HAP-1 (cell line): ENCODE data around the gene POLD3.
A peak's percentile ranks its signal among the peaks of the same experiment; 100 is the strongest.
"Not testable (repeated sequence)": the region's sequence is repeated elsewhere in the genome, so short reads cannot be mapped to it uniquely, and the experiment has no call there.

ENCODE experiments used
- DNase-seq, 2 experiments: peaks; one replicate each; pipeline ENCODE4 v3.0.0-alpha.2; 2016 to 2020; ENCODE audit warnings: low spot score in 2 of 2
- H3K27me3 ChIP-seq: fragments of 250-450 bp; sonication (Bioruptor Pico); 2 replicates; pipeline ENCODE4 v1.5.1; 2020; ENCODE audit warnings: low read depth, mild to moderate bottlenecking, moderate library complexity
- H3K36me3 ChIP-seq: fragments of 250-450 bp; sonication (Bioruptor Pico); replicated peaks from 2 replicates; pipeline ENCODE4 v1.5.1; 2020; ENCODE audit warnings: mild to moderate bottlenecking
- H3K4me1 ChIP-seq: fragments of 250-450 bp; sonication (Bioruptor Pico); 2 replicates; pipeline ENCODE4 v1.5.1; 2020; ENCODE audit warnings: mild to moderate bottlenecking
- H3K4me3 ChIP-seq: fragments of 250-450 bp; sonication (Bioruptor Pico); 2 replicates; pipeline ENCODE4 v1.5.1; 2020; ENCODE audit warnings: mild to moderate bottlenecking, moderate library complexity
- H3K9me3 ChIP-seq: fragments of 250-450 bp; sonication (Bioruptor Pico); 2 replicates; pipeline ENCODE4 v1.5.1; 2020; ENCODE audit warnings: mild to moderate bottlenecking, moderate library complexity
- in situ Hi-C: fragments of 300-500 bp; cut with MboI; formaldehyde crosslinking; loops from 3 replicates; pipeline ENCODE4 v1.14.3; 2020; ENCODE audit warnings: low sequenced_read_pairs, inconsistent platforms, mixed read lengths

The POLD3 gene

DNA sequence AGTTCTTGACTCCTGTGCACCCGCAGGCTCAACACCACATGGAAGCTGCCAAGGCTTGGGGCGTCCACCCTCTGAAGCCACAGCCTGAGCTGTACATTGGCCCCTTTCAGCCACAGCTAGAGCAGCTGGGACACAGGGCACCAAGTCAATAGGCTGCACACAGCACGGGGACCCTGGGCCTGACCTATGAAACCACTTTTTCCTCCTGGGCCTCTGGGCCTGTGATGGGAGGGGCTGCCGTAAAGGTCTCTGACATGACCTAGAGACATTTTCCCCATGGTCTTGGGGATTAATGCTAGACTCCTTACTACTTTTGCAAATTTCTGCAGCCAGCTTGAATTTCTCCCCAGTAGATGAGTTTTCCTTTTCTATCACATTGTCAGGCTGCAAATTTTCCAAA is 66.7 kb downstream of the POLD3 start:
- DNase-seq, H3K36me3 ChIP-seq, in situ Hi-C loops, H3K4me1 ChIP-seq, H3K4me3 ChIP-seq, H3K9me3 ChIP-seq, H3K27me3 ChIP-seq: not testable (repeated sequence)

DNA sequence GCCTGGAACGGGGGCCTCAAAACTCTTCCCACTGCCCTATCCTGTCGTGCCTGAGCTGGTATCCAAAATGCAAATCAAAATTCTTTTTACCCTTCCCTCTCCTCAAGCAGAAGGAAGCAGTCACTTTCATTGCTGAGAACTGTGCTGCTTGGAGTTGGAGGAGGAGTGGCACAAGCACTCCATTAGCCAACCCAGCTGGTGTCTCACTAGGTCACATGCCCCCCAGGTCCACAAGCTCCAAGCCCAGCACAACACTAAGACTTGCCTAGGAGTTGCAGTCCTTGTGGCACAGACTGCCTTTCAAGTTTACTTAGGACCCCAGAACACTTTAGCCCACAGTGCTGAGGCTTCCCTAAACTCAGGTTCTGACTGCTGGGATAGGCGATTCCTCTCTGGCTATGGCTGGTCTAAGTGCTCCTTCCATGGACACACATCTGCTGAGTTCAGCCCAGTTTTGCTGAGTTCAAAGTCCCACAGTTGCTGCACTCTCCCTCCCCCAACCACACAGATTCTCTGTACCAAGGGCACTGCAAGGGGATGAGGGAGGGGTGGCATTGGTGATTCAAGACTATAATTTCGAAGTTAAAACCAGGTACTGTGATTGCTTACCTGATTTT is 70.2 kb downstream of the POLD3 start:
- Histone ChIP-seq H3K36me3 (0 out of 2 replicates have a peak, but pooled peaks cover 3% of the 10 kb centered on the region), H3K27me3 (no peaks in the 10 kb centered on the region), H3K9me3 (no peaks in the 10 kb centered on the region; the same call in 1 of the 2 replicates), H3K4me1 (no peaks in the 10 kb centered on the region), H3K4me3 (no peak overlapping the region)
- in situ Hi-C loops: no loop called here
- DNase-seq: no peak

DNA sequence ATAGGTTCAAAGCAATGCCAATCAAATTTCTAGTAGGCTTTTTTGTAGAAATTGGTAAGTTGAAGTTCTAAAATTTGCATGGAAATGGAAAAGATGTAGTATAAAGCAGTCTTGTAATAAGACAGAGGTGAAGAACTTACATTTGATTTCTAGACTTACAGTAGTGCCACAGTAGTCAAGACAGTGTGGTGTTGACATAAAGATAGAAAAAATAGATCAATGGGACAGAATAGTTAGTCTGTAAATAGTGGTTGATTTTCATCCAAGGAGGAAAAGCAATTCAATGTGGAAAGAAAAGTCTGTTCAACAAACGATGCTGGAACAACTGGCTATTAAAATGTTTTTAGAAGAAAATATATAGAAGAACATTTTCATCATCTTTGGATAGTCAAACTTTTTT is 70.9 kb downstream of the POLD3 start:
- no peak overlapping the region for H3K4me3 ChIP-seq
- in situ Hi-C loops: no loop called here
- no peaks in the 10 kb centered on the region for H3K4me1 ChIP-seq
- H3K27me3 ChIP-seq: no peaks in the 10 kb centered on the region
- DNase-seq: no peak
- H3K36me3 ChIP-seq: no peaks in the 10 kb centered on the region
- no peaks in the 10 kb centered on the region; the same call in 1 of the 2 replicates for H3K9me3 ChIP-seq

DNA sequence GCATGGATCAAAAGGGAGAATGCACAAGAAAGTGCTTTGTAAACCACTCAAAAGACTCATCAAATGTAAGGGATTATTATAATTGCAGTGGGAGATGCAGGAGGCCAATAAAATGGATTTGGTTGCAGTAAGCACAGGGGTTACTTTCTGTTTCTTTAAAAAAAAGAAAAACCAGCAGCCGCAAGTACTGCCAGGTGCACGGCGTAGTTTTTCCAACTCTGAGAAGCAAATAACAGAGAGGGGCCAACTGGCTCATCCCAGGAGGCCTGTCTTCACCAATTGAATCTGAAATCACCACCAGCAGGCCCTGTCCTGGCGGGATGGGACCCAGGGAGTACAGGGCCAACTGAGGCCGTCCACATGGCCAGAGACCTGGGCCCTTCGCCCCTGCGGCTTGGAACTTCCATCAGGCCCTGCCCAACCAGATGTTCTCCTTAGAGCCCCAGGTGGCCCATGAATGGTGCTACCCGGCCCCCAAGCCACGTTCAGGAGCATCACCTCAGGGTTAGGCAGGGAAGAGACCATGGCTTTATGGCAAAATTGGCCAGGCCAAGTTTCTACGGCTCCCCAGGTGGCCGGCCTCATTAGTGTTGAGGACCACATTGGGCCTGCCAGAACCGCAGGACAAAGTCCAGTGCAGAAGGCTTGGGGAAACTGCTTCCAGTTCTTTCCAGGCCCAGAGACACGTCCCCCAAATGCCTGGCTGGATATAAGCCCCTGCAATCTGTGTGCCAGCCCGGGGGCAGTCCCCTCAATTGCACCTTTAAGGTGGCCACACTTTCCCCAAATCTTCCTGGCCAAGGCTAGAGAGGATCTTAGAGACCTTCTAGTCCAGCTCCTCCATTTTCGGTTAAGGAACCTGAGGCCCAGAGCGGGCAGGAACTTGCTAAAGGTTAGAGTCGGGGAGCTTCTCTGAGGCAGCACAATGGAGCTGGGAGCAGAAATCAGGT is 77.1 kb downstream of the POLD3 start:
- H3K4me3 ChIP-seq: no peak overlapping the region
- H3K27me3 ChIP-seq: no peaks in the 10 kb centered on the region
- no peaks in the 10 kb centered on the region for H3K36me3 ChIP-seq
- in situ Hi-C loops: no loop called here
- no peaks in the 10 kb centered on the region for H3K9me3 ChIP-seq
- 0 out of 2 replicates have a peak, but pooled peaks cover 3% of the 10 kb centered on the region for H3K4me1 ChIP-seq
- DNase-seq: no peak

DNA sequence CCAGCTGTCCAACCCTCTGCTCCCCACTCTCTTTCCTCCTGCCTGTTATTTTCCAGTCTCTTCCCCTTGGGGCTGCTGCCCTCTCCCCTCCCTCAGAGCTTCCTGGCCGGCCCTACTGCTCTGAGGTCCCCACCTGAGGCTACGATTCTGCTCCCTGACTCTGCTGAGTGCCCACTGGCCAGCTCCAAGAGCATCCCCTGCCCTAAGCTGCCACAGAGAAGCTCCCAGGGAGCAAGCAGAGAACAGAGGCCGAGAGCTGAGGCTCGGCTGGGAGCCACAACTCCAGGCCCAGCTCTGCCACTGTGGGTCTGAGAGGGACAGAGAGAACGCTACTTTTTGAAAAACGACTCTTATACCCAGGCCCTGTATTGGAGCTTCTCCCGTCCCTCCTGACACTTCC is 77.8 kb downstream of the POLD3 start:
- in situ Hi-C loops: no loop called here
- H3K4me3 ChIP-seq: no peak overlapping the region
- no peaks in the 10 kb centered on the region for H3K36me3 ChIP-seq
- H3K4me1 ChIP-seq: 0 out of 2 replicates have a peak, but pooled peaks cover 3% of the 10 kb centered on the region
- H3K27me3 ChIP-seq: no peaks in the 10 kb centered on the region
- no peak for DNase-seq
- no peaks in the 10 kb centered on the region for H3K9me3 ChIP-seq

DNA sequence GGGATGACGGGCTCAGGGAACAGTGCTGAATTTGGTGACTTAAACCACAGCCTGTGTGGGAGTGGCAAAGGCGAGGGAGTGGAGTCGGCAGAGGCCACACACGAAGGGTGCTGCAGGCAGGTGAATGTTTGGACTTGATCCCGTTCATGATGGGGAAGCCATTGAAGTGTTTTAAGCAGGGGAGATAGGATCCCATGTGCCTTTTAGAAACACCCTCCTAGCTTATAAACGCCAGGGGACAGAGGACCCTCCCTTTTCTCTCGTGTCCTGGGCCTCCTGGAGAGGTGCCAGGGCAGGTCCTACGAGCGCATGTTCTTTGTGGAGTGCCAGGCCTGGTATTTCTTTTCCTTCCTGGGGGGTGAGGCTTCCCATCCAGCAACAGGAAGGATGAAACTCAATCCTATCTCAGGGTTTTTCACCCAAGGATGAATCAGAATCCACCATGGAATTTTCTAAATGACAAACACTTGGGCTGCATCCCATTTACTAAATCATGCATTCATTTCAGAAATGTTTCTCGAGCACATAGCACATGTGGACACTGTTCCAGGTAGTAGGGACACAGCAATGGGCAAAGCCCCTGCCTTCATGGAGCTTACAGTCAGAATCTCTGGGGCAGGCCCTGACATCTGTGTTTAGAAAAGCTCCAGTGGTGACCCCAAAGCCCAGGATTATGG is 79.3 kb downstream of the POLD3 start:
- H3K9me3 ChIP-seq: no peaks in the 10 kb centered on the region
- H3K4me3 ChIP-seq: no peak overlapping the region
- H3K36me3 ChIP-seq: no peaks in the 10 kb centered on the region
- no peak for DNase-seq
- in situ Hi-C loops: no loop called here
- H3K27me3 ChIP-seq: no peaks in the 10 kb centered on the region
- 0 out of 2 replicates have a peak, but pooled peaks cover 3% of the 10 kb centered on the region for H3K4me1 ChIP-seq

DNA sequence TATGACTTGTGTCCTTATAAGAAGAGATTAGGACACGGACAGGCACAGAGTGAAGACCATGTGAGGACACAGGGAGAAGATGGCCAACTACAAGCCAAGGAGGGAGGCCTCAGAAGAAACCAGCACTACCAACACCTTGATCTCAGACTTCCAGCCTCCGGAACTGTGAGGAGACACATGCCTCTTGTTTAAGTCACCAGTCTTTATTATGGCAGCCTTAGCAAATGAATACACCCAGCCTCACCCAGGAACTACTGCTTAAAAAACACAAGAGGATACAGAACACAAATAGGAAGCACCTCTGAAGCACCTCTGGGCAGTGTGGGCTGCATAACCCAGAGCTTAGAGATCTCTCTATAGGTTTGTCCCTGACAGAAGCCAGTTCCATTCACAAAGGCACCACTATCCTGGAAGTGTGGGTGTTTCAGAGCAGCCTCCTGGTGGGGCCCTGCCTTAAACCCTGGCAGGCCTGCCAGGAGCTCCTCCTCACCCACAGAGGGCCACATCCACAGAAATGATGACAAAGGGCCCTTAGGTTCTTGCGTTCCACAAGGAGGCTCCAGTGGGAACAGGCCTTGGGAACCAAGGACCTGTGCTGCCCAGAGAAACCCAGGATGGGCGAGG is 80.1 kb downstream of the POLD3 start:
- H3K36me3 ChIP-seq: no peaks in the 10 kb centered on the region
- no peak overlapping the region for H3K4me3 ChIP-seq
- no peak for DNase-seq
- H3K9me3 ChIP-seq: no peaks in the 10 kb centered on the region
- in situ Hi-C loops: no loop called here
- H3K4me1 ChIP-seq: 0 out of 2 replicates have a peak, but pooled peaks cover 3% of the 10 kb centered on the region
- no peaks in the 10 kb centered on the region for H3K27me3 ChIP-seq

DNA sequence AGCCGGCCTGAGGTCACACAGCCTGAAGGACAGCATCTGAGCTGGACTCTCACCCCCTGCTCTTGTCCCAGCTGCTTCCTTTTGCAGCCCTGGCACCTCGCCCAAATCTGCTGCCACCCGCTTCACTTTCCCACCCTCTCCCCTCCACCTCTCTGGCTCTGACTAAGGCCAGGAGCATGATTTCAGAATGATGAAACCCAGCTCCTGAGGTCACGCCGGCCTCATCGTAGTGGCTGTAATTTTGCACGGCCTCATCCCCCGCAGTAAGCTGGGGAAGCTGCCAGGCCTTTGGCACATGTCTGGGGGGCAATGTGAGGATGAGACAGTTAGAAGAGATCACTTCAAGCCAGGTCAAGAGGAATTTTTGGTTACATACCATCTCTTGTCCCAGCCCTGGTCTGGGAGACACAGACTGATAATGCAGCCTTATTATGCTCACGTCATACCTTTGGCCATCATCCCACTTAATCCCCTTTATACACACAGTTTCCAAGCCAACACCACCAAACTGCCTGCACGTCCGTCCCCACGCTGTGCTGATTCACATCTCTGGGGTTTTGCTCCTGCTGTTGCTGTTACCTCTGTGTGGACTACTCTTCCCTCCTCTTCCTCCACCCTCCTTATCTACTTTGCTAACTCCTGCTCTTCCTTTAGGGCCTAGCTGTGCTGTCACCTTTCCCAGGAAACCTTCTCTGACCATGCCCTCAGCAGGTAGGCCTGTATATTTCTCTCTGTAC is 80.7 kb downstream of the POLD3 start:
- Histone ChIP-seq H3K4me3 (no peak overlapping the region), H3K36me3 (no peaks in the 10 kb centered on the region), H3K4me1 (0 out of 2 replicates have a peak, but pooled peaks cover 3% of the 10 kb centered on the region), H3K27me3 (no peaks in the 10 kb centered on the region), H3K9me3 (no peaks in the 10 kb centered on the region)
- in situ Hi-C loops: no loop called here
- no peak for DNase-seq

DNA sequence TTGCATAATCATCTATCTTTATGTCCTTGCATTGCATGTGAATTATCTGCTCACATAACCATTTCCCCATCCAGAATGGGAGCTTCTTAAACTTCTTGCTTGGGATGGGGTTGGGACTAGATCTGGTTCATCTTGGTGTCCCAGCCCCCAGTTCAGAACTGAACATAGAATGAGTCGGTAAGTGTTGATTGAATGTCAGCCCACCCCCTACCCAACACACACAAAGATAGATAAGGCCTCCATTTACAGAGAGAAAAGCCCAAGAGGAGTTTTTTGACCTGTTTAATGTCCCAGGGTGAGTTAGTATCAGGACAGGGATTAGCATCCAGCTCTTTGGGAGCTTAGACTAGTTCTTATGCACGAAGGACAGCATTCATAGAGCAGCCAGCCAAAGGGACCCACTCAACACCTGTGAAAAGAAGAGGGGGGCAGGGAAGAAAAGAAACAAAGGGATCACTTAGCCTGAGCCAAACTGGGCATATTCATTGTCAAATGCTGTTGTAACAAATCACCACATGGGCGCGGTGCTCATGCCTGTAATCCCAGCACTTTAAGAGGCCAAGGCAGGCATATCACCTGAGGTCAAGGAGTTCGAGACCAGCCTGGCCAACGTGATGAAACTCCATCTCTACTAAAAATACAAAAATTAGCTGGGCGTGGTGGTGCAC is 81.4 kb downstream of the POLD3 start:
- in situ Hi-C loops: no loop called here
- Histone ChIP-seq H3K4me3 (no peak overlapping the region), H3K4me1 (0 out of 2 replicates have a peak, but pooled peaks cover 3% of the 10 kb centered on the region), H3K9me3 (no peaks in the 10 kb centered on the region), H3K27me3 (no peaks in the 10 kb centered on the region), H3K36me3 (no peaks in the 10 kb centered on the region)
- DNase-seq: peak in 1 of 2 experiments; percentile 22

DNA sequence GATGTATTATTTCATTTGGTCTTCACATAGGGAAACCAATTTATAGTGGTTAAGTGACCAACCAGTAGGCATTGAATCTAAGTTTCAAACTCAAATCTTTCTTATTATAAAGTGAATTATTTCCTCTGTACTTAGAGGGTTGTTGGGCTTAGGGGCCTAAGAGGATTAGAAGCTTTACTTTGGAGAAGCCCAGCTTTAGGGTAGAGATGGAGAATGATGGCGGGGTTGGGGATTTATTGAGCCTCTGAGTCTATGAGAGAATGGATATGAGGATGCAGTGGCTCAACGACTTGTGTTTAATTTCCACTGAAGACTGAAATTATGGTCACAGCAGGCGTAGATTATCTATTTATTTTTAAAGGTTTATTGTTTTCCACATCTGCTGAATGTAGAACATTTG is 83.4 kb downstream of the POLD3 start:
- Histone ChIP-seq H3K4me3 (no peak overlapping the region), H3K4me1 (0 out of 2 replicates have a peak, but pooled peaks cover 3% of the 10 kb centered on the region), H3K27me3 (no peaks in the 10 kb centered on the region), H3K36me3 (no peaks in the 10 kb centered on the region), H3K9me3 (no peaks in the 10 kb centered on the region)
- DNase-seq: no peak
- in situ Hi-C loops: no loop called here

DNA sequence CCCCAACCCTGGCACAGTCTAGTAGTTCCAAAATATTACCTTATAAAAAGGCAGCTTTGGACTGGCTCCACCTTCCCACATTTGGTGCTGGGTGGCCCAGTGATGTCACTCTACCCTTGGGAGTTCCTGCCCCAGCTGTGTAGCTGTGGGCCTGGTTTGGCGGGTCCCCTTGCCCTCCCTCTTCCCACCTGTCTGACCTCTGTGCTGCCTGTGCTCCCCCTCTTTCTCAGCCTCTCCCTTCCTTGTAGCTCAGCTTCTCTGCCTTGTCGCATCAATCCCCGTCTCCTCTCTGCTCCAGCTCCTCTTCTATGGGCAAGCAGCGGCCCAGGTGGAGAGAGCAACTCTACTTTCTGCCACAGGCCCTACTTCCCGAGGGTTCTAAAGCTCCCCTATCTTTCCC is 84.2 kb downstream of the POLD3 start:
- Histone ChIP-seq H3K36me3 (no peaks in the 10 kb centered on the region), H3K4me3 (no peak overlapping the region), H3K27me3 (no peaks in the 10 kb centered on the region), H3K4me1 (0 out of 2 replicates have a peak, but pooled peaks cover 3% of the 10 kb centered on the region), H3K9me3 (no peaks in the 10 kb centered on the region)
- DNase-seq: no peak
- in situ Hi-C loops: no loop called here

DNA sequence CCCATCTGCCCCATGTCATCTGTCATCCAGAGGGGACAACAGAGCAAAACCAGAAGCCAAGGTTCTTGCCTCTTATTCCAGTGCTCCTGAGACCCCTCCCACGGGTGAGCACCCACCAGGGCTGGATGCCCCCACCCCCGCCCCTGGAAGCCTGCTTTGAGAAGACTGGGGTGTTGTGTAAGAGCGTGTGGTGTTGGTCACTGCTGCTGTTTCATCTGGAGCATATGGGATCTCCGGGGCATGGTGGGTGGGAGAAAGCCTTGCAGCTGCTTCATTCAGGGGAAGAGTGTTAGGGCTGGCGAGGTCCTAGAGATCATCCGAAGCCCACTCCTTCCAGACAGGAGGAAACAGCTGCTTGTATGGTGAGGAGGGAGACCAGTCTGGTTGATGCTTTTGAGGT is 84.7 kb downstream of the POLD3 start:
- Histone ChIP-seq H3K4me1 (0 out of 2 replicates have a peak, but pooled peaks cover 3% of the 10 kb centered on the region), H3K36me3 (no peaks in the 10 kb centered on the region), H3K4me3 (no peak overlapping the region), H3K9me3 (no peaks in the 10 kb centered on the region), H3K27me3 (no peaks in the 10 kb centered on the region)
- peak in 1 of 2 experiments; percentile 2 for DNase-seq
- in situ Hi-C loops: no loop called here
